K562 (cell line): Measurements from ENCODE around the gene HIRIP3. TPM values are rescaled to one million over a fixed set of nuclear protein-coding genes. Genes with fewer than 3 reads are reported as not detected.

Experiments
- ESRRA ChIP-seq: fragments of 450-650 bp; IDR thresholded peaks from 2 replicates; pipeline ENCODE4 v1.6.1; 2014; ENCODE audit warnings: low read depth, mild to moderate bottlenecking, moderate library complexity, borderline replicate concordance
- KLF1 ChIP-seq: fragments of 450-650 bp; IDR thresholded peaks from 2 replicates; pipeline ENCODE4 v1.6.1; 2016; ENCODE audit warnings: missing genetic modification characterization, missing compliant biosample characterization
- MYBL2 ChIP-seq, 2 experiments: fragments of 450-650 bp in 1 of 2; sonication (generic) in 1 of 2; formaldehyde crosslinking in 1 of 2; IDR thresholded peaks; 2 replicates each; pipeline versions ENCODE4 v1.6.1 to v1.8.1; 2017 to 2022; ENCODE audit warnings: borderline replicate concordance in 1 of 2, inconsistent platforms in 1 of 2, low read depth in 1 of 2, mild to moderate bottlenecking in 1 of 2, missing genetic modification reagents in 1 of 2, moderate library complexity in 1 of 2
- NCOA2 ChIP-seq, 2 experiments: fragments of 450-650 bp; IDR thresholded peaks; 2 replicates each; pipeline ENCODE4 v1.6.1; 2018; ENCODE audit warnings: mild to moderate bottlenecking in 2 of 2, moderate library complexity in 1 of 2; ENCODE audit not compliant: partially characterized antibody in 2 of 2
- NR4A1 ChIP-seq, 2 experiments: fragments of 250-450 bp in 1 of 2; fragments of 450-650 bp in 1 of 2; sonication (Bioruptor Pico) in 1 of 2; IDR thresholded peaks; 2 replicates each; pipeline versions ENCODE4 v1.4.0 to v1.6.1; 2016 to 2020; ENCODE audit warnings: mild to moderate bottlenecking in 2 of 2, missing compliant biosample characterization in 1 of 2, missing genetic modification characterization in 1 of 2, moderate library complexity in 1 of 2
- RERE ChIP-seq: sonication (generic); formaldehyde crosslinking; IDR thresholded peaks from 2 replicates; pipeline ENCODE4 v1.8.0; 2023; ENCODE audit warnings: missing genetic modification reagents, mild to moderate bottlenecking, borderline replicate concordance
- RFX1 ChIP-seq: fragments of 450-650 bp; IDR thresholded peaks from 2 replicates; pipeline ENCODE4 v1.6.1; 2016; ENCODE audit warnings: mild to moderate bottlenecking, moderate library complexity
- SOX6 ChIP-seq: fragments of 450-650 bp; IDR thresholded peaks from 2 replicates; pipeline ENCODE4 v1.6.1; 2014; ENCODE audit warnings: mild to moderate bottlenecking
- TSC22D4 ChIP-seq: fragments of 450-650 bp; IDR thresholded peaks from 2 replicates; pipeline ENCODE4 v1.6.1; 2016; ENCODE audit warnings: missing genetic modification characterization, missing biosample characterization, control low read depth
- VEZF1 ChIP-seq: fragments of 200-800 bp; sonication (Bioruptor generic); IDR thresholded peaks from 2 replicates; pipeline ENCODE4 v1.6.1; 2017; ENCODE audit warnings: missing genetic modification characterization, missing compliant biosample characterization
- ZNF133 ChIP-seq: fragments of 250-450 bp; sonication (Bioruptor Pico); IDR thresholded peaks from 2 replicates; pipeline ENCODE4 v1.4.0; 2020; ENCODE audit warnings: mild to moderate bottlenecking
- ZNF583 ChIP-seq: fragments of 250-450 bp; sonication (Bioruptor Pico); IDR thresholded peaks from 2 replicates; pipeline ENCODE4 v1.4.0; 2020
- ZNF79 ChIP-seq: fragments of 250-450 bp; sonication (Bioruptor Pico); IDR thresholded peaks from 2 replicates; pipeline ENCODE4 v1.4.0; 2020; ENCODE audit warnings: low read depth, mild to moderate bottlenecking, moderate library complexity
- polyA plus RNA-seq, 8 experiments: library from polyadenylated mRNA; depleted of rRNA in 4 of 8; stranded (reverse) in 5 of 8; unstranded in 3 of 8; fragments of >200 nt; fragmentation: Nextera tagmentation in 2 of 8; fragmentation: Illumina TruSeq in 1 of 8; extraction: Ambion mirVana in 2 of 8; extraction: Trizol in 1 of 8; gene quantifications; 2 replicates each; pipeline versions ENCODE4 v1.2.1 to v1.2.3, GENCODE V29; 2011 to 2014; ENCODE audit warnings: inconsistent platforms in 1 of 8, missing spikeins in 1 of 8
- total RNA-seq, 7 experiments: library from RNA; depleted of rRNA in 6 of 7; stranded (reverse); fragments of >200 nt in 6 of 7; fragmentation: Illumina TruSeq in 2 of 7; extraction: Trizol in 2 of 7; gene quantifications; 2 replicates each; pipeline versions ENCODE4 v1.2.1 to v1.2.3, GENCODE V29; 2011 to 2021; ENCODE audit warnings: low replicate concordance in 1 of 7
- TF ChIP-seq, protein P1 (sequence below): sonication (generic); formaldehyde crosslinking; IDR thresholded peaks from 2 replicates; pipeline ENCODE4 v1.8.0; 2022; ENCODE audit warnings: mild to moderate bottlenecking, low read depth, missing genetic modification reagents
- TF ChIP-seq, protein P2 (sequence below): sonication (generic); formaldehyde crosslinking; IDR thresholded peaks from 2 replicates; pipeline ENCODE4 v1.4.0; 2020; ENCODE audit warnings: mild to moderate bottlenecking, missing genetic modification reagents

The HIRIP3 gene
- total and polyA plus RNA-seq, 9 of the 15 experiments (the other 6 are each of a cell fraction or from before 2014, with no cell fraction given), result 3.3 to 38.2 (median 18.2) TPM

DNA sequence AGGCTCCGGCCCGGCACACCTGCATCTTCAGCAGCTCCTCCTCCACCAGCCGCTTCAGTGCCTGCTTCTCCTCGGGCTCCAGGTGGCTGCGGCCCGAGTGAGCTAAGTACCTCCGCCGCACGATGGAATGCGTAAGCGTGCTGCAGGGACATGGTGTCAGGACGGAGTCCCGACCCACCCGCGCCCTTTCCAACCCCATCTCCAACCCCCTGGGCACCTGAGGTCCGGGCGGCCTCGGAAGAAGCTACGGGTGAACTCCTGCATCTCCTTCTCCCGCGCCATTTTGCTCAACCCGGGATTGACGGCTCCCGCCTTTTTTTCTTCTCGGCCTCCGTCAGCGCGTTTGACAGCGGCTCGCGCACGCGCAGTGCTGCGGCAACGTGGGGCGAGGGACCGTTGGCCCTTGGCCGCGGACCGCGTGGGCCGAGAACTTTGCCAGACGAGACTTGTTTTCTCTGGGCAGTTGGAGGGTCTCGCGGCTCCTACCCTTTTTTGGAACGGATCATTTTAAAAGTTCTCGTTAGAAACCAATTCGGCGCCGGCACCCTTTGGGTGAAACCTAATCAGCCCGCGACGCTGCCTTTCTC, at the start of gene HIRIP3 (continued):
- TF ChIP-seq RFX1 (no peak), ZNF133 (CRISPR knock-in tag) (no peak), ZNF583 (CRISPR knock-in tag) (no peak), VEZF1 (no peak; the same call in 1 of the 2 replicates), SOX6 (no peak), MYBL2 (IDR thresholded peaks at IDR 0.05; ENCODE audit: low read depth) (peak; percentile 70; the same call in 1 of the 2 replicates), MYBL2 (CRISPR knock-in tag; IDR thresholded peaks at IDR 0.05; ENCODE audit: borderline replicate concordance) (no peak), NCOA2 (IDR thresholded peaks at IDR 0.05; ENCODE audit: partially characterized antibody in 2 of 2) (no peak), KLF1 (tag) (no peak), NR4A1 (CRISPR knock-in tag; IDR thresholded peaks at IDR 0.05) (no peak), NR4A1 (tag; IDR thresholded peaks at IDR 0.05) (no peak; the same call in 1 of the 2 replicates), RERE (no peak), ZNF79 (CRISPR knock-in tag) (no peak), ESRRA (no peak), TSC22D4 (no peak)
- TF ChIP-seq, protein P1, sequence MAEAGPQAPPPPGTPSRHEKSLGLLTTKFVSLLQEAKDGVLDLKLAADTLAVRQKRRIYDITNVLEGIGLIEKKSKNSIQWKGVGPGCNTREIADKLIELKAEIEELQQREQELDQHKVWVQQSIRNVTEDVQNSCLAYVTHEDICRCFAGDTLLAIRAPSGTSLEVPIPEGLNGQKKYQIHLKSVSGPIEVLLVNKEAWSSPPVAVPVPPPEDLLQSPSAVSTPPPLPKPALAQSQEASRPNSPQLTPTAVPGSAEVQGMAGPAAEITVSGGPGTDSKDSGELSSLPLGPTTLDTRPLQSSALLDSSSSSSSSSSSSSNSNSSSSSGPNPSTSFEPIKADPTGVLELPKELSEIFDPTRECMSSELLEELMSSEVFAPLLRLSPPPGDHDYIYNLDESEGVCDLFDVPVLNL, result no peak
- TF ChIP-seq, protein P2, sequence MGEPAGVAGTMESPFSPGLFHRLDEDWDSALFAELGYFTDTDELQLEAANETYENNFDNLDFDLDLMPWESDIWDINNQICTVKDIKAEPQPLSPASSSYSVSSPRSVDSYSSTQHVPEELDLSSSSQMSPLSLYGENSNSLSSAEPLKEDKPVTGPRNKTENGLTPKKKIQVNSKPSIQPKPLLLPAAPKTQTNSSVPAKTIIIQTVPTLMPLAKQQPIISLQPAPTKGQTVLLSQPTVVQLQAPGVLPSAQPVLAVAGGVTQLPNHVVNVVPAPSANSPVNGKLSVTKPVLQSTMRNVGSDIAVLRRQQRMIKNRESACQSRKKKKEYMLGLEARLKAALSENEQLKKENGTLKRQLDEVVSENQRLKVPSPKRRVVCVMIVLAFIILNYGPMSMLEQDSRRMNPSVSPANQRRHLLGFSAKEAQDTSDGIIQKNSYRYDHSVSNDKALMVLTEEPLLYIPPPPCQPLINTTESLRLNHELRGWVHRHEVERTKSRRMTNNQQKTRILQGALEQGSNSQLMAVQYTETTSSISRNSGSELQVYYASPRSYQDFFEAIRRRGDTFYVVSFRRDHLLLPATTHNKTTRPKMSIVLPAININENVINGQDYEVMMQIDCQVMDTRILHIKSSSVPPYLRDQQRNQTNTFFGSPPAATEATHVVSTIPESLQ (CRISPR knock-in tag), result peak; percentile 94
